ENCODE results near the gene ALLC. TPM values are rescaled to one million over a fixed set of nuclear protein-coding genes. Genes with fewer than 3 reads are reported as not detected.

Gene ALLC
- total RNA-seq, 2 donors from 2014 or later = not detected

GRCh38 chr2:3741867-3742602, 84.0 kb downstream of the ALLC start:
- Histone ChIP-seq H3K9ac (ENCODE audit: extremely low read depth, low read length, poor library complexity, severe bottlenecking) (no peak overlapping the region), H3K4me3 (ENCODE audit: low read length) (no peak overlapping the region), H3K4me1 (ENCODE audit: control insufficient read depth, insufficient read depth, low read length) (no peaks in the 10 kb centered on the region), H3K27me3 (ENCODE audit: control insufficient read depth, insufficient read depth, low read length, poor library complexity, severe bottlenecking) (no peaks in the 10 kb centered on the region), H3K27ac (ENCODE audit: low read depth, low read length) (no peak overlapping the region), H3K9me3 (ENCODE audit: control insufficient read depth, low read length) (no peaks in the 10 kb centered on the region), H3K36me3 (ENCODE audit: control insufficient read depth, insufficient read depth, low read length) (no peaks in the 10 kb centered on the region)
- Mint-ChIP-seq H3K27me3 (ENCODE audit: insufficient read depth) (peaks cover 2% of the 10 kb centered on the region), H3K9me3 (no peaks in the 10 kb centered on the region), H3K36me3 (ENCODE audit: low read depth) (no peaks in the 10 kb centered on the region), H3K4me3 (no peak overlapping the region), H3K27ac (no peak overlapping the region), H3K4me1 (no peaks in the 10 kb centered on the region)
- peak; percentile 42 for DNase-seq
- peak; percentile 61 for TF ChIP-seq CTCF (conservative IDR thresholded peaks at IDR 0.05)
- WGBS, 2 experiments (ENCODE audit: insufficient coverage in 1 of 2, insufficient read length in 1 of 2) = 88 to 93% methylated on average over 3 to 13 of the region's 13 CpGs

- H3K36me3 ChIP-seq (ENCODE audit: control insufficient read depth, insufficient read depth, low read length) = no peaks in the 10 kb centered on the region
- Mint-ChIP-seq H3K4me1 (no peaks in the 10 kb centered on the region), H3K27me3 (ENCODE audit: insufficient read depth) (peaks cover 5% of the 10 kb centered on the region), H3K27ac (no peak overlapping the region), H3K4me3 (no peak overlapping the region), H3K9me3 (no peaks in the 10 kb centered on the region), H3K36me3 (ENCODE audit: low read depth) (no peaks in the 10 kb centered on the region)
- no peak for TF ChIP-seq CTCF (conservative IDR thresholded peaks at IDR 0.05)
- no peaks in the 10 kb centered on the region for H3K4me1 ChIP-seq (ENCODE audit: control insufficient read depth, insufficient read depth, low read length)
- no peak overlapping the region for H3K4me3 ChIP-seq (ENCODE audit: low read length)
- H3K27ac ChIP-seq (ENCODE audit: low read depth, low read length) = no peak overlapping the region
- DNase-seq = peak; percentile 32
- 89 to 100% methylated on average over 3 to 5 of the region's 5 CpGs for WGBS, 2 experiments (ENCODE audit: insufficient coverage in 1 of 2, insufficient read length in 1 of 2)
- no peaks in the 10 kb centered on the region for H3K27me3 ChIP-seq (ENCODE audit: control insufficient read depth, insufficient read depth, low read length, poor library complexity, severe bottlenecking)
- H3K9me3 ChIP-seq (ENCODE audit: control insufficient read depth, low read length) = no peaks in the 10 kb centered on the region
- H3K9ac ChIP-seq (ENCODE audit: extremely low read depth, low read length, poor library complexity, severe bottlenecking) = no peak overlapping the region
These were observed 84.9 kb downstream of the ALLC start for GRCh38 chr2:3742743-3743508.

GRCh38 chr2:3743951-3744555, 86.1 kb downstream of the ALLC start:
- no peaks in the 10 kb centered on the region for H3K9me3 Mint-ChIP-seq
- H3K27me3 ChIP-seq (ENCODE audit: control insufficient read depth, insufficient read depth, low read length, poor library complexity, severe bottlenecking) = no peaks in the 10 kb centered on the region
- no peaks in the 10 kb centered on the region for H3K36me3 Mint-ChIP-seq (ENCODE audit: low read depth)
- DNase-seq = peak; percentile 51
- peaks cover 5% of the 10 kb centered on the region for H3K27me3 Mint-ChIP-seq (ENCODE audit: insufficient read depth)
- H3K36me3 ChIP-seq (ENCODE audit: control insufficient read depth, insufficient read depth, low read length) = no peaks in the 10 kb centered on the region
- no peak for TF ChIP-seq CTCF (conservative IDR thresholded peaks at IDR 0.05)
- no peak overlapping the region for H3K9ac ChIP-seq (ENCODE audit: extremely low read depth, low read length, poor library complexity, severe bottlenecking)
- no peak overlapping the region for H3K27ac Mint-ChIP-seq
- 88 to 91% methylated on average over 8 to 12 of the region's 12 CpGs for WGBS, 2 experiments (ENCODE audit: insufficient coverage in 1 of 2, insufficient read length in 1 of 2)
- H3K4me3 Mint-ChIP-seq = no peak overlapping the region
- H3K4me1 ChIP-seq (ENCODE audit: control insufficient read depth, insufficient read depth, low read length) = no peaks in the 10 kb centered on the region
- no peak overlapping the region for H3K4me3 ChIP-seq (ENCODE audit: low read length)
- H3K4me1 Mint-ChIP-seq = no peaks in the 10 kb centered on the region
- H3K9me3 ChIP-seq (ENCODE audit: control insufficient read depth, low read length) = no peaks in the 10 kb centered on the region
- H3K27ac ChIP-seq (ENCODE audit: low read depth, low read length) = no peak overlapping the region

Data from endodermal cell (in vitro differentiated cells).